Right lung (tissue), 5 donors: ENCODE results near the gene SNCAIP. TPM values are rescaled to one million over a fixed set of nuclear protein-coding genes. Genes with fewer than 3 reads are reported as not detected.
"Not testable (repeated sequence)": the region's sequence is repeated elsewhere in the genome, so short reads cannot be mapped to it uniquely, and the experiment has no call there.

ENCODE experiments used
- DNase-seq, 2 donors: peaks; one replicate each; pipeline ENCODE4 v3.0.0-alpha.2; 2013
- polyA plus RNA-seq, 5 donors: library from polyadenylated mRNA; unstranded; fragments of 120-200 nt; gene quantifications; one replicate each; pipeline versions ENCODE4 v1.2.1 to v1.2.3, GENCODE V29; 2013; ENCODE audit warnings: inconsistent platforms in 1 of 5, low replicate concordance in 1 of 5; ENCODE audit not compliant: insufficient read length in 5 of 5, insufficient read depth in 1 of 5

Gene SNCAIP
- polyA plus RNA-seq, 5 donors: 14.2 to 24.5 (median 20.8) TPM

- DNase-seq: peak; percentile 51 to 62
Observed at GRCh38 chr5:122312591-122313406, 762 bp downstream of the SNCAIP start.

DNA sequence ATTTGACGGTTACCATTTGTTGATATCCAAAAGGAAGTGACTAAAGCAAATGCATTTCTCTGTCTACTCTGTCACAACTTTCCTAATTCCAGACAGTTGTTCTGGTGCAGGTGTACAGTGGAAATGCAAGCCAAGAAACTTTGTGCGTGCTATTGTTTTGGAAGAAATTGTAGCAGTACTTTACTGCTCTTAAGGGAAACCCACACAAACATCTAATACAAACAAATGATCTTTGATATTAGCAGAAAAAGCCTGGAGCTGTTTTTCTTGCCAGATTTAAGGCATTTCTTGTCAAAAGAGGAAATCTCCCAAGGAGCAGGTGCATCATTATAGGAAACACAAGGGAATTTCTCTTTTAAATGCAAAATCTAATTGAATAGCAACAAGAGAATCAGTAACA is 2.0 kb downstream of the SNCAIP start:
- no peak for DNase-seq

GRCh38 chr5:122315521-122315920 is 3.5 kb downstream of the SNCAIP start:
- DNase-seq: no peak

DNA sequence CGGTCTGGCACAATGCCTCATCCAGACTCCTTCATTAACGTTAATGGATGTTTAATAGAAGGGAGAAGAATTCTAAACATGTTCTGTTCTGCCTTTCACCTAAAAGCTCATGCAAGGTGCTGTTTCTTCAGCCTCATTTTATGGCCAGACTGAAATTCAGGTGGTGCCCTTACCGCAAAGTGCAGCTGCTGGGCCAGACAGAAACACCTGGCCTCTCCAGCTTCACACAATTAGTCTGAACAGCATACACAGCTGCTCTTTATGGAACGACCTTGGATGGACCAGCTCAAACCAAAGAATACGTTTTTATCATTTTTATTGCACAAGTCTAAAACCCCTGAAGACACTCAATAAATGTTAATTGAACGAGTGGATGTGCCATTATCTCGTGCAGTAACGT is 4.6 kb downstream of the SNCAIP start:
- no peak for DNase-seq

DNA sequence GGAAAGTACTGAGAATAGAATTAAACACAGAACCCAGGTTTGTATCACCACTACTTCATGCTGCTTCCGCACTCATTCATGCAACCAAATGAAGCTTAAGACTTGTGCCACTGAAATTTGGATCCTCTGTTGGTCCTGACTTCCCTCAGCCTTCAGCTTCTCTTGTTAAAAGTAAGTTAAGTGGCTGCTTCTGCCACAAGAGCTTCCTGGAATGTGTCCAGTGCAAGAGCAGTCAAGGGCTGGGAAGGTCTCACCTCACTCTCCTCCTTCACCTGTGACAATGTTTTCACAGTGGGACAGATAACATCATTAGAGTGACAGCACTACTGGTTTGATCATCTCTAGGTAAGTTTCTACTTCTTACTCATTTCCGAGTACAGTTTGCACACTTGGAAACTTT is 7.9 kb downstream of the SNCAIP start:
- no peak for DNase-seq

DNA sequence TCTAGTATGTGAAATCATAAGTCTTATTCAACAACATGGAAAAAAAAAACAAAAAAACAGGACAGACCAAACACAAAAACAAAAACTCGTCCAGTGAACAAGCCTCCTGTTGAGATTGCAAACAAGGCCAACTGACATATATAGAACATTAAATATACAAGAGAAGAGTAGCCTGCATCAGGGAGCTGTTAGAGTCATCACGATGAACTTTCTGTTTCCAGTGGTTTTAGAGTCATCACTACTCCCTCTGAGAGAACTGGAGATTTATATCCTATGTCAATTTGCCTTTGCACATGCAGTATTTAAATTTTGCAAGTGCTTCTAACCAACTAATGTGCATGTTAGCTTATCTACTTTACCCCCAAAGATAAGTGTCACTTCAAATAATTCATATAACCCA is 9.9 kb downstream of the SNCAIP start:
- no peak for DNase-seq

- peak; percentile 64 for DNase-seq
Observed at GRCh38 chr5:122322801-122323548, 10.9 kb downstream of the SNCAIP start.

GRCh38 chr5:122323738-122324137 is 11.7 kb downstream of the SNCAIP start:
- no peak for DNase-seq

DNA sequence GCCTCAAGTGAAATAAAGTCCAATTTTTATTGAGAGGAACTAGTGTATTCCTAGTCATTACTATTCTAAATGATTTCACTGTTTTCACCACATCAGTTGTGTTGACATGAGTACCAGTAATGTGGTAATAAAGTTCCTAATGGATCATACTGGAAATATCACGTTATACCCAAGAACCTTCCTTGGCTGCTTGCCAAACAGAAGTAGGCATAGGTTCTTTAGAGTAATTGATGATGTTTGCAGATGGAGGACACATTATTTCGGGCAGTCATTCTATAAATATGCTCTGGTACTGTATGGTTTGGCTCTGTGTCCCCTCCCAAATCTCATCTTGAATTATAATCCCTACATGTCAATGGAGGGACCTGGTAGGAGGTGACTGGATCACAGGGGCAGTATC is 15.1 kb downstream of the SNCAIP start:
- no peak for DNase-seq

GRCh38 chr5:122330881-122331280 is 18.8 kb downstream of the SNCAIP start:
- DNase-seq: no peak

- DNase-seq: no peak
Observed at GRCh38 chr5:122332599-122333555, 20.8 kb downstream of the SNCAIP start.

GRCh38 chr5:122333564-122333963 is 21.5 kb downstream of the SNCAIP start:
- no peak for DNase-seq

GRCh38 chr5:122339591-122339990 is 27.6 kb downstream of the SNCAIP start:
- DNase-seq: no peak

GRCh38 chr5:122341087-122341486 is 29.1 kb downstream of the SNCAIP start:
- no peak for DNase-seq

DNA sequence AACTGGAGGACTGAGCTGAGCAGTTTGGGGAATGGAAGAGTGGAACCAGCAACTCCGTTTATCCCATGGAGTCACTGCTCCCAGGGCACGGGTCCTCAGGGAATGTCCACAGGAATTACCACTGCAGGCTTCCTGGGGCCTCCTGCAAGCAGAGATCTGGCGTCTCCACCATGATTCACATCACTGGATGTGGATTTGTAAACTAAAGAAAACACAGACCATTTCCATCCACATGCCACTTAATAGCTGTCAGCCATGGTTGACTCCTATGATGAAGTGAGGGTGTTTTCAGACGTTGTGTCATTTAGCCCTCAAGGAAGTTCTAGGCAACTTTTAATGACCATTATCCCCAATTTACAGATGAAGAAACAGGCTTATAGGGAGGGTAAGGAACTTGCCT is 30.2 kb downstream of the SNCAIP start:
- no peak for DNase-seq

GRCh38 chr5:122346897-122347581 is 35.0 kb downstream of the SNCAIP start:
- no peak for DNase-seq

DNA sequence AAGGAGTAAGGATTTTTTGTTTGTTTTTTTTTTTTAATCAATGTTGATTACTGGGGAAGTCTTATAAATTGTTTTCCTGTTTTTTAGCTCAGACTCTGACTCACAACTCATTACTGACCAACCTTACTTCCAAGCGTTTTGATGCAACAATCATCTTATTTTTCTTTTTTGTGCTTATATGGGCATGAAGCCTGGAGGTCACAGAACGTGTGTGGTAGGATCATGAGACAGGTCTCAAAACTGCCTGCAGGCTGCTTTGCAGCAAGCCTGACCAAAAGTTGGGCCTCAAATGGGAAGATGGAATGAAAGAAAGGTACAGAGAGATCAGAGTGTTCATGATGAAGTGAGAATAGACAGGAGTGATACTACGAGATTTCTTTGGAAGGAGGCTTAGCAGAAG is 38.5 kb downstream of the SNCAIP start:
- DNase-seq: no peak

GRCh38 chr5:122351416-122352157 is 39.5 kb downstream of the SNCAIP start:
- peak in 1 of 2 donors; percentile 61 for DNase-seq

- DNase-seq: no peak
Observed at GRCh38 chr5:122352331-122352730, 40.3 kb downstream of the SNCAIP start.

- DNase-seq: not testable (repeated sequence)
Observed at GRCh38 chr5:122353361-122353760, 41.3 kb downstream of the SNCAIP start.

DNA sequence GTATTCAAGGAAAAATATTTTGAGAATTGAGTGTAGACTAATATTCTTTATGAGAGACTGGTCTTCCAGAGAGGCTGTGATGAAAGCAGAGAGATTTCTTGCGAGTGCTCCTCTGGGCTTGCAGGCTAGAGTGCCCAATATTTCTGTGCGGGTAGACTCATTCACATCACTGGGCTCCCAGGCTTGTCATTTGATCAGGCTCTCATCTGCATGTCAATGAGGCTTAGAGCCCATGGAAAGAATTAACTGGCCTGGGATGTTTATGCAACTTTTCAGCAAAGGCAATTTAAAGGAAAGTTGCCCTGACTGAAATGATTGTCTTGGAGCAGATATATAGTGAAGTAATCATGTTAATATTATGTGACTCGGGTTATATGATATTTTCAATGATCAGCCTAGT is 42.3 kb downstream of the SNCAIP start:
- DNase-seq: no peak
